Measurements from ENCODE around the gene TSPAN4. TPM values are rescaled to one million over a fixed set of nuclear protein-coding genes. Genes with fewer than 3 reads are reported as not detected.
A peak's percentile ranks its signal among the peaks of the same experiment; 100 is the strongest.

Gene TSPAN4
- total and polyA plus RNA-seq, 3 donors from 2014 or later, result 47.2 to 87.0 (median 49.1) TPM

- Histone ChIP-seq H3K4me3 (peak overlapping the region in 1 of 2 donors; percentile 40), H3K9me3 (no peaks in the 10 kb centered on the region), H3K27me3 (no peaks in the 10 kb centered on the region), H3K36me3 (ENCODE audit: low read depth, missing control alignments) (no peaks in the 10 kb centered on the region), H3K4me1 (peaks cover 47% of the 10 kb centered on the region), H3K27ac (no peak overlapping the region)
- intact Hi-C loops (cut with DNase I; ENCODE audit: low total_unique reads), result no loop called here
- no peak for TF ChIP-seq CTCF (IDR thresholded peaks at IDR 0.05)
- TF ChIP-seq POLR2A (IDR thresholded peaks at IDR 0.05), result no peak
- DNase-seq, result no peak
- 8 to 9% methylated on average over 8 to 39 of the region's 39 CpGs for WGBS, 2 donors
Measured at GRCh38 chr11:829847-830294, 12.8 kb upstream of the TSPAN4 start.

- no peaks in the 10 kb centered on the region for H3K27me3 ChIP-seq
- no peaks in the 10 kb centered on the region for H3K9me3 ChIP-seq
- H3K27ac ChIP-seq, result no peak overlapping the region
- WGBS, 2 donors, result 0 to 2% methylated on average over 24 to 62 of the region's 78 CpGs
- H3K4me1 ChIP-seq, result peaks cover 51% of the 10 kb centered on the region
- TF ChIP-seq POLR2A (IDR thresholded peaks at IDR 0.05) (no peak), CTCF (IDR thresholded peaks at IDR 0.05) (no peak)
- H3K36me3 ChIP-seq (ENCODE audit: low read depth, missing control alignments), result no peaks in the 10 kb centered on the region
- peak overlapping the region; percentile 24 to 40 for H3K4me3 ChIP-seq
- peak; percentile 84 for DNase-seq
- intact Hi-C loops (cut with DNase I; ENCODE audit: low total_unique reads), result no loop called here
Measured at GRCh38 chr11:830295-831117, 12.1 kb upstream of the TSPAN4 start.

GRCh38 chr11:831118-831864 is 11.4 kb upstream of the TSPAN4 start:
- Histone ChIP-seq H3K4me3 (no peak overlapping the region), H3K27ac (no peak overlapping the region), H3K27me3 (no peaks in the 10 kb centered on the region), H3K9me3 (no peaks in the 10 kb centered on the region), H3K4me1 (peaks cover 51% of the 10 kb centered on the region), H3K36me3 (ENCODE audit: low read depth, missing control alignments) (no peaks in the 10 kb centered on the region)
- DNase-seq, result no peak
- WGBS, 2 donors, result 46 to 51% methylated on average over 14 to 23 of the region's 31 CpGs
- no peak for TF ChIP-seq POLR2A (IDR thresholded peaks at IDR 0.05)
- TF ChIP-seq CTCF (IDR thresholded peaks at IDR 0.05), result no peak
- intact Hi-C loops (cut with DNase I; ENCODE audit: low total_unique reads), result no loop called here

- intact Hi-C loops (cut with DNase I; ENCODE audit: low total_unique reads), result no loop called here
- H3K4me3 ChIP-seq, result peak overlapping the region; percentile 48 to 60
- H3K4me1 ChIP-seq, result peaks cover 51% of the 10 kb centered on the region
- H3K27me3 ChIP-seq, result no peaks in the 10 kb centered on the region
- no peak for TF ChIP-seq POLR2A (IDR thresholded peaks at IDR 0.05)
- TF ChIP-seq CTCF (IDR thresholded peaks at IDR 0.05), result no peak
- 55 to 64% methylated on average over 12 to 23 of the region's 23 CpGs for WGBS, 2 donors
- no peak for DNase-seq
- no peak overlapping the region for H3K27ac ChIP-seq
- H3K36me3 ChIP-seq (ENCODE audit: low read depth, missing control alignments), result no peaks in the 10 kb centered on the region
- no peaks in the 10 kb centered on the region for H3K9me3 ChIP-seq
Measured at GRCh38 chr11:831961-832528, 10.6 kb upstream of the TSPAN4 start.

All from testis (tissue), 3 donors.